Endothelial cell of umbilical vein (primary cell): ENCODE data around the gene RMND1. TPM values are rescaled to one million over a fixed set of nuclear protein-coding genes. Genes with fewer than 3 reads are reported as not detected.

ENCODE experiments used
- BruUV-seq: library from RNA; stranded (reverse); fragments of 400-500 nt; replicated peaks from 2 replicates; lab custom pipeline; 2021; lab: Mats Ljungman, UMichigan
- CTCF ChIA-PET: fragments of 300-600, 350-600 bp; sonication (Branson Sonifier 250); formaldehyde crosslinking; loops from one replicate; lab custom pipeline; 2021; ENCODE audit warnings: antibody characterized with exemption, inconsistent platforms; lab: Charles Lee
- POLR2A ChIA-PET: fragments of 300-600, 350-600 bp; sonication (Branson Sonifier 250); formaldehyde crosslinking; loops from one replicate; lab custom pipeline; 2021; ENCODE audit warnings: antibody characterized with exemption, inconsistent platforms; lab: Charles Lee
- DNase-seq: peaks from one replicate; pipeline ENCODE4 v3.0.0-alpha.2; 2011; ENCODE audit warnings: low read depth, low spot score
- FAIRE-seq: peaks from 2 replicates; lab custom pipeline; 2011; peaks lifted over from hg19 to GRCh38; lab: Jason Lieb, UNC
- H2AFZ ChIP-seq: 2 replicates; pipeline ENCODE4 v1.6.0; 2012; ENCODE audit warnings: low read depth, low read length, control low read depth, inconsistent platforms
- H3K27ac ChIP-seq: 2 replicates; pipeline ENCODE4 v1.5.1; 2011; ENCODE audit warnings: low read depth, mild to moderate bottlenecking, control low read depth, low read length, moderate library complexity; ENCODE audit not compliant: insufficient read depth
- H3K27me3 ChIP-seq, 2 experiments: 2 replicates each; pipeline versions ENCODE4 v1.6.0 to v1.6.1; 2011; ENCODE audit warnings: low read length in 2 of 2, mixed read lengths in 1 of 2; ENCODE audit not compliant: control insufficient read depth in 2 of 2, insufficient read depth in 2 of 2
- H3K36me3 ChIP-seq, 2 experiments: 2 replicates in 1 of 2; 3 replicates in 1 of 2; pipeline ENCODE4 v1.5.1; 2011; ENCODE audit warnings: low read length in 2 of 2, mild to moderate bottlenecking in 1 of 2, moderate library complexity in 1 of 2; ENCODE audit not compliant: control insufficient read depth in 2 of 2, insufficient read depth in 2 of 2; ENCODE audit errors: extremely low read depth in 1 of 2
- H3K4me1 ChIP-seq: 3 replicates; pipeline ENCODE4 v1.5.1; 2011; ENCODE audit warnings: mild to moderate bottlenecking, low read length; ENCODE audit not compliant: control insufficient read depth, insufficient read depth; ENCODE audit errors: extremely low read depth
- H3K4me2 ChIP-seq: 2 replicates; pipeline ENCODE4 v1.6.1; 2011; ENCODE audit warnings: low read length, control low read depth, mixed read lengths; ENCODE audit not compliant: insufficient read depth
- H3K4me3 ChIP-seq, 3 experiments: fragments of 200-600 bp in 1 of 3; sonication (generic), shearing (Covaris generic) in 1 of 3; replicated peaks in 1 of 3; 2 replicates each; pipeline ENCODE4 v1.5.1; 2011 to 2016; ENCODE audit warnings: control low read depth in 3 of 3, low read length in 3 of 3, mild to moderate bottlenecking in 2 of 3, inconsistent platforms in 1 of 3, low read depth in 1 of 3, moderate library complexity in 1 of 3; ENCODE audit not compliant: insufficient read depth in 1 of 3
- H3K79me2 ChIP-seq: 2 replicates; pipeline ENCODE4 v1.6.0; 2012; ENCODE audit warnings: low read length, inconsistent platforms; ENCODE audit not compliant: control insufficient read depth, insufficient read depth
- H3K9ac ChIP-seq: replicated peaks from 2 replicates; pipeline ENCODE3; 2011; ENCODE audit warnings: low read length, control low read depth; ENCODE audit not compliant: insufficient read depth; ENCODE audit errors: extremely low read depth
- H3K9me1 ChIP-seq: replicated peaks from 3 replicates; pipeline ENCODE4 v1.6.0; 2011; ENCODE audit warnings: mild to moderate bottlenecking, low read length; ENCODE audit not compliant: control insufficient read depth, insufficient read depth; ENCODE audit errors: extremely low read depth
- H3K9me3 ChIP-seq: replicated peaks from 2 replicates; pipeline ENCODE4 v1.5.1; 2012; ENCODE audit warnings: low read length, inconsistent platforms; ENCODE audit not compliant: control insufficient read depth, insufficient read depth
- H4K20me1 ChIP-seq: replicated peaks from 2 replicates; pipeline ENCODE3; 2011; ENCODE audit warnings: mild to moderate bottlenecking, low read length; ENCODE audit not compliant: control insufficient read depth, insufficient read depth; ENCODE audit errors: extremely low read depth
- CTCF ChIP-seq, 2 donors: IDR thresholded peaks; 1 replicate in 1 of 2; 2 replicates in 1 of 2; pipeline ENCODE4 v1.5.1; 2011; ENCODE audit warnings: low read length in 2 of 2, mild to moderate bottlenecking in 2 of 2, moderate library complexity in 2 of 2, control low read depth in 1 of 2, inconsistent platforms in 1 of 2, low read depth in 1 of 2; ENCODE audit not compliant: insufficient read depth in 1 of 2; ENCODE audit errors: extremely low read depth in 1 of 2
- EZH2 ChIP-seq: IDR thresholded peaks from 2 replicates; pipeline ENCODE4 v1.6.1; 2012; ENCODE audit warnings: borderline replicate concordance, low read depth, mild to moderate bottlenecking, moderate library complexity, low read length, inconsistent platforms; ENCODE audit not compliant: severe bottlenecking
- FOS ChIP-seq: IDR thresholded peaks from 2 replicates; pipeline ENCODE4 v1.6.1; 2011; ENCODE audit warnings: mild to moderate bottlenecking, low read length, moderate library complexity, borderline replicate concordance; ENCODE audit not compliant: insufficient read depth
- GATA2 ChIP-seq: IDR thresholded peaks from 2 replicates; pipeline ENCODE4 v1.7.0; 2011; ENCODE audit warnings: low read depth, mild to moderate bottlenecking, moderate library complexity, mixed read lengths, low read length; ENCODE audit not compliant: insufficient read length, insufficient read depth
- JUN ChIP-seq: IDR thresholded peaks from 2 replicates; pipeline ENCODE4 v1.6.1; 2011; ENCODE audit warnings: borderline replicate concordance, low read depth; ENCODE audit not compliant: insufficient read length, insufficient read depth
- MAX ChIP-seq: IDR thresholded peaks from 2 replicates; pipeline ENCODE4 v1.6.1; 2011; ENCODE audit not compliant: insufficient read depth, insufficient read length
- MYC ChIP-seq: IDR thresholded peaks from one replicate; pipeline ENCODE4 v1.6.1; 2011; ENCODE audit warnings: mild to moderate bottlenecking, low read depth, low read length
- POLR2A ChIP-seq: IDR thresholded peaks from 2 replicates; pipeline ENCODE4 v1.6.1; 2012; ENCODE audit warnings: low read depth, mild to moderate bottlenecking, control low read depth, low read length
- POLR2AphosphoS5 ChIP-seq: IDR thresholded peaks from 2 replicates; pipeline ENCODE4 v1.6.1; 2012; ENCODE audit warnings: low read depth, mild to moderate bottlenecking, control low read depth, low read length, moderate library complexity; ENCODE audit not compliant: insufficient read depth
- dilution Hi-C: fragments of 300-500 bp; cut with MboI; formaldehyde crosslinking; loops from one replicate; pipeline ENCODE4 v1.15.0; 2019; ENCODE audit warnings: low sequenced_read_pairs; ENCODE audit not compliant: extremely low pct_ligation_motif_present
- intact Hi-C: fragments of 100-400 bp; cut with micrococcal nuclease; formaldehyde crosslinking; loops from one replicate; pipeline ENCODE4 v1.10.0; 2022
- polyA plus RNA-seq, 4 experiments: library from polyadenylated mRNA; depleted of rRNA in 3 of 4; stranded (reverse) in 3 of 4; unstranded in 1 of 4; fragments of >200 nt; gene quantifications; 2 replicates each; pipeline versions ENCODE4 v1.2.1 to v1.2.3, GENCODE V29; 2011 to 2012; ENCODE audit warnings: missing spikeins in 1 of 4
- total RNA-seq: library from RNA; stranded (reverse); gene quantifications from 2 replicates; pipeline ENCODE4 v1.2.3, GENCODE V29; 2021

RMND1 gene
- total and polyA plus RNA-seq, 2 donors (not counting 3 experiments of a cell fraction or from before 2014, with no cell fraction given) = 6.3 to 21.4 TPM

- TF ChIP-seq POLR2AphosphoS5 = no peak
- TF ChIP-seq POLR2A = no peak
- no peak for TF ChIP-seq MAX
- no peak for TF ChIP-seq JUN
- no peak for TF ChIP-seq EZH2
- TF ChIP-seq FOS = no peak
- no peak for TF ChIP-seq CTCF (IDR thresholded peaks at IDR 0.05; ENCODE audit: extremely low read depth in 1 of 2, insufficient read depth in 1 of 2, low read depth in 1 of 2, low read length in 2 of 2)
- no peak for TF ChIP-seq GATA2
- no peak for TF ChIP-seq MYC
- ChIA-PET CTCF (interaction anchor here (0.8 to 3.1 kb wide), 10 partner anchors 10 to 915 kb away, joined by 3 to 15 read pairs (median 4); partner anchors contain the start of gene RMND1), POLR2A (no interaction called here)
- Histone ChIP-seq H4K20me1 (no peaks in the 10 kb centered on the region), H3K4me2 (no peak overlapping the region), H3K4me3 (no peak overlapping the region), H3K9me3 (no peaks in the 10 kb centered on the region), H3K36me3 (peaks cover 0 to 2% of the 10 kb centered on the region in 2 experiments), H3K9ac (no peak overlapping the region), H3K9me1 (no peaks in the 10 kb centered on the region), H3K4me1 (peaks cover 19% of the 10 kb centered on the region), H3K27me3 (no peaks in the 10 kb centered on the region), H2AFZ (no peak overlapping the region), H3K79me2 (peaks cover 16% of the 10 kb centered on the region), H3K27ac (no peak overlapping the region)
- intact Hi-C loops = loop anchor here (2.0 kb wide), 1 partner anchor 35 kb away; no protein-coding TSS in a partner anchor
- BruUV-seq = no TSS peak
- no peak for DNase-seq
- dilution Hi-C loops = no loop called here
- no peak for FAIRE-seq
Measured at GRCh38 chr6:151441390-151442166, 10.3 kb downstream of the RMND1 start.
